NT2/D1 (cell line): Measurements from ENCODE around the gene IFNB1.

Experiments used
- SUZ12 ChIP-seq: IDR thresholded peaks from 2 replicates; pipeline ENCODE4 v1.6.1; 2011; ENCODE audit not compliant: insufficient read length, insufficient read depth; ENCODE audit errors: extremely low read depth
- YY1 ChIP-seq: IDR thresholded peaks from 2 replicates; pipeline ENCODE4 v1.6.1; 2011; ENCODE audit not compliant: insufficient read length, insufficient read depth
- ZNF274 ChIP-seq: IDR thresholded peaks from 2 replicates; pipeline ENCODE4 v1.6.1; 2011; ENCODE audit warnings: mild to moderate bottlenecking, low read depth, low read length

DNA sequence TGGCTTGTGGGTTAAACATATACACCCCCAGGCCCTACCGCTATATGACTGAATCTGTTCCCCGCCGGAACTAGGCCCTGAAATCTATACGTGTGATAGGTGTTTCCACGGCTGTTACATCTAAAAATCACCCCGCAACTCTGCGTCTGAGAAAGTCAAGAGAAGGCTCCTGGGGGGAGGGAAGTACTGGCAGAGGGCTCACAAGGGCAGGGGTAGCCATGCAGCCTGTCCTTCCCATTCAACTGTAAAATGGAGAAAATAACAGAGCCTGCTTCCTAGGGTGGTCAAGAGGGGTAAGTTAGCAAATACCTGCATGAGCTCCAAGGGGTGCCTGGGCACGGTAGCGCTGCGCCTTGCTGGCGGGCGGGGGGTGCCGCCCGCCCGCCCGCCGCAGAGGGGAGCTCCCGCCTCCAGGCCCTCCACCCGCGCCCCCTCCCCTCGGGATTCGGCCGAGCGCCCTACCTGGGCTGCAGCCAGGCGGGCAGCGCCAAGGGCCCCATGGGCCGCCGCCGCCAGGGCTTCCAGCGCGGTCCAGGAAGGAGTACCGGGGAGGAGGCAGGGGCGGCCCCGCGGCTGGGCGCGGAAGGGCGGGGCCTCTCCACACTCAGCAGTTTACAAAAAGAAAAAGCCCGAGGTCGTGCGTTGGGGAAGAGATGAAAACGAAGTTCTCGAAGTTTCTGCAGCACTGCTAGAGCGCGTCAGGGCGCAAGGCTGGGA is 46.5 kb downstream of the IFNB1 start, which contains the start of gene HACD4:
- TF ChIP-seq SUZ12 (no peak), ZNF274 (no peak), YY1 (no peak)
